Measurements from ENCODE around the gene AGPS. TPM values are rescaled to one million over a fixed set of nuclear protein-coding genes. Genes with fewer than 3 reads are reported as not detected.

The AGPS gene
- total and polyA plus RNA-seq, 10 of the 15 experiments (the other 5 are each of a cell fraction or from before 2014, with no cell fraction given): 7.9 to 54.2 (median 38.7) TPM

GRCh38 chr2:177474301-177474700 is 81.7 kb downstream of the AGPS start:
- ChIA-PET RAD21 (ENCODE audit: unreplicated experiment) (no interaction called here), SMC1A (ENCODE audit: uncharacterized antibody, unreplicated experiment) (interaction anchor here (0.7 to 0.9 kb wide), 4 partner anchors 9 to 89 kb away, joined by 3 read pairs; no protein-coding TSS in a partner anchor), POLR2A (no interaction called here), CTCF (interaction anchor here (1.0 kb wide), 1 partner anchor 15 kb away, joined by 3 read pairs; no protein-coding TSS in a partner anchor)
- Histone ChIP-seq H3K79me2 (ENCODE audit: control insufficient read depth, insufficient read depth, low read length) (no peaks in the 10 kb centered on the region), H3K4me3 (no peak overlapping the region), H3K9ac (ENCODE audit: control insufficient read depth, insufficient read depth, low read length) (no peak overlapping the region), H4K20me1 (ENCODE audit: control insufficient read depth, insufficient read depth) (no peaks in the 10 kb centered on the region), H3K9me3 (replicated peaks; ENCODE audit: control insufficient read depth, insufficient read depth, low read length) (no peaks in the 10 kb centered on the region; the same call in 1 of the 3 replicates), H3K36me3 (ENCODE audit: control insufficient read depth in 2 of 2, insufficient read depth in 2 of 2, low read length in 1 of 2) (no peaks in the 10 kb centered on the region; a peak in 1 of 4 replicates), H3K27me3 (replicated peaks in 1 of 2; ENCODE audit: control insufficient read depth in 2 of 2, insufficient read depth in 2 of 2, low read length in 1 of 2) (no peaks in the 10 kb centered on the region), H3K27ac (ENCODE audit: control insufficient read depth, insufficient read depth) (no peak overlapping the region), H3K4me1 (ENCODE audit: control insufficient read depth, insufficient read depth, low read length) (no peaks in the 10 kb centered on the region), H3K4me2 (ENCODE audit: control insufficient read depth, insufficient read depth) (no peak overlapping the region), H2AFZ (ENCODE audit: control insufficient read depth, low read depth, low read length) (no peak overlapping the region)
- BruUV-seq (replicated peaks): no TSS peak
- no peak for ATAC-seq
- intact Hi-C loops (cut with micrococcal nuclease; ENCODE audit: unreplicated experiment): no loop called here
- no peak for TF ChIP-seq NRF1 (conservative IDR thresholded peaks at IDR 0.05; ENCODE audit: low read depth, low read length)
- no peak for TF ChIP-seq JUND (IDR thresholded peaks at IDR 0.05; ENCODE audit: low read depth, low read length)
- no peak for FAIRE-seq
- WGBS (ENCODE audit: insufficient coverage, insufficient replicate concordance, low lambda C conversion rate, missing lambda C conversion rate): 98% methylated on average over 4 of the region's 4 CpGs
- in situ Hi-C loops (cut with MboI): no loop called here
- no peak for DNase-seq (ENCODE audit: low read depth, low spot score)

DNA sequence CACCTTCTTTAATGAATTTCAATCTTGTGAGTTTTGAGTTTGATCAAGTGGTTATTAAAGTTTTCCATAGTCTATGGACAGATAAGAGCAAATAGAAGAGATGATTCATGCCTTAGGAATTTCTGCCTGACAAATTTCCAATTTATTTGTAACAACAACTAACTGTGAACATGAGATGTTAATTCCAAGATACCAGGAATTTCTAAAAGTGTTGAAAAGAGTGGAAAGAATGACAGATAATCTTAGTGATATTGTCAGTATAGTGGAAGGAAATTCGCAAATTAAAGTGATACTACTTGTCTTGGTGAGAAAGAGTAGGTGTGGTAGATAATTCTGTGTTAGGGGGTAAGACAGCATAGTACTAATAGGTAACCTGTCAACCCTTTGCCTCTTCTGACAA is 82.4 kb downstream of the AGPS start:
- no peak overlapping the region for H3K4me3 ChIP-seq
- no peaks in the 10 kb centered on the region for H4K20me1 ChIP-seq (ENCODE audit: control insufficient read depth, insufficient read depth)
- in situ Hi-C loops (cut with MboI) (no loop called here), intact Hi-C loops (cut with micrococcal nuclease; ENCODE audit: unreplicated experiment) (no loop called here)
- ChIA-PET CTCF (interaction anchor here (1.0 kb wide), 2 partner anchors 14 to 15 kb away, joined by 3 read pairs; no protein-coding TSS in a partner anchor), POLR2A (no interaction called here), SMC1A (ENCODE audit: uncharacterized antibody, unreplicated experiment) (interaction anchor here (0.9 to 1.9 kb wide), 3 partner anchors 12 to 90 kb away, joined by 3 to 5 read pairs (median 4); no protein-coding TSS in a partner anchor), RAD21 (ENCODE audit: unreplicated experiment) (no interaction called here)
- no peak for ATAC-seq
- FAIRE-seq: no peak
- BruUV-seq (replicated peaks): no TSS peak
- H3K36me3 ChIP-seq (ENCODE audit: control insufficient read depth in 2 of 2, insufficient read depth in 2 of 2, low read length in 1 of 2): no peaks in the 10 kb centered on the region; a peak in 1 of 4 replicates
- no peak overlapping the region for H2AFZ ChIP-seq (ENCODE audit: control insufficient read depth, low read depth, low read length)
- no peak for DNase-seq (ENCODE audit: low read depth, low spot score)
- H3K79me2 ChIP-seq (ENCODE audit: control insufficient read depth, insufficient read depth, low read length): no peaks in the 10 kb centered on the region
- H3K4me1 ChIP-seq (ENCODE audit: control insufficient read depth, insufficient read depth, low read length): no peaks in the 10 kb centered on the region
- no peaks in the 10 kb centered on the region; the same call in 1 of the 3 replicates for H3K9me3 ChIP-seq (replicated peaks; ENCODE audit: control insufficient read depth, insufficient read depth, low read length)
- no peak overlapping the region for H3K4me2 ChIP-seq (ENCODE audit: control insufficient read depth, insufficient read depth)
- H3K27me3 ChIP-seq (replicated peaks in 1 of 2; ENCODE audit: control insufficient read depth in 2 of 2, insufficient read depth in 2 of 2, low read length in 1 of 2): no peaks in the 10 kb centered on the region
- no peak overlapping the region for H3K9ac ChIP-seq (ENCODE audit: control insufficient read depth, insufficient read depth, low read length)
- no peak overlapping the region for H3K27ac ChIP-seq (ENCODE audit: control insufficient read depth, insufficient read depth)
- WGBS (ENCODE audit: insufficient coverage, insufficient replicate concordance, low lambda C conversion rate, missing lambda C conversion rate): 96% methylated on average over 1 of the region's 1 CpG
- TF ChIP-seq BHLHE40 (IDR thresholded peaks at IDR 0.05; ENCODE audit: borderline replicate concordance in 1 of 2, low read depth in 2 of 2, low read length in 1 of 2) (no peak), ETV6 (conservative IDR thresholded peaks at IDR 0.05 in 1 of 2, IDR thresholded peaks at IDR 0.05 in 1 of 2; ENCODE audit: borderline replicate concordance in 1 of 2, low read depth in 1 of 2) (no peak), SIN3A (IDR thresholded peaks at IDR 0.05; ENCODE audit: low read depth, low read length) (no peak), RFX5 (IDR thresholded peaks at IDR 0.05; ENCODE audit: low read depth, low read length) (no peak), TAF1 (IDR thresholded peaks at IDR 0.05; ENCODE audit: borderline replicate concordance, low read depth, low read length) (no peak), NR2F1 (conservative IDR thresholded peaks at IDR 0.05) (no peak)
- TF ChIP-seq, protein P1, sequence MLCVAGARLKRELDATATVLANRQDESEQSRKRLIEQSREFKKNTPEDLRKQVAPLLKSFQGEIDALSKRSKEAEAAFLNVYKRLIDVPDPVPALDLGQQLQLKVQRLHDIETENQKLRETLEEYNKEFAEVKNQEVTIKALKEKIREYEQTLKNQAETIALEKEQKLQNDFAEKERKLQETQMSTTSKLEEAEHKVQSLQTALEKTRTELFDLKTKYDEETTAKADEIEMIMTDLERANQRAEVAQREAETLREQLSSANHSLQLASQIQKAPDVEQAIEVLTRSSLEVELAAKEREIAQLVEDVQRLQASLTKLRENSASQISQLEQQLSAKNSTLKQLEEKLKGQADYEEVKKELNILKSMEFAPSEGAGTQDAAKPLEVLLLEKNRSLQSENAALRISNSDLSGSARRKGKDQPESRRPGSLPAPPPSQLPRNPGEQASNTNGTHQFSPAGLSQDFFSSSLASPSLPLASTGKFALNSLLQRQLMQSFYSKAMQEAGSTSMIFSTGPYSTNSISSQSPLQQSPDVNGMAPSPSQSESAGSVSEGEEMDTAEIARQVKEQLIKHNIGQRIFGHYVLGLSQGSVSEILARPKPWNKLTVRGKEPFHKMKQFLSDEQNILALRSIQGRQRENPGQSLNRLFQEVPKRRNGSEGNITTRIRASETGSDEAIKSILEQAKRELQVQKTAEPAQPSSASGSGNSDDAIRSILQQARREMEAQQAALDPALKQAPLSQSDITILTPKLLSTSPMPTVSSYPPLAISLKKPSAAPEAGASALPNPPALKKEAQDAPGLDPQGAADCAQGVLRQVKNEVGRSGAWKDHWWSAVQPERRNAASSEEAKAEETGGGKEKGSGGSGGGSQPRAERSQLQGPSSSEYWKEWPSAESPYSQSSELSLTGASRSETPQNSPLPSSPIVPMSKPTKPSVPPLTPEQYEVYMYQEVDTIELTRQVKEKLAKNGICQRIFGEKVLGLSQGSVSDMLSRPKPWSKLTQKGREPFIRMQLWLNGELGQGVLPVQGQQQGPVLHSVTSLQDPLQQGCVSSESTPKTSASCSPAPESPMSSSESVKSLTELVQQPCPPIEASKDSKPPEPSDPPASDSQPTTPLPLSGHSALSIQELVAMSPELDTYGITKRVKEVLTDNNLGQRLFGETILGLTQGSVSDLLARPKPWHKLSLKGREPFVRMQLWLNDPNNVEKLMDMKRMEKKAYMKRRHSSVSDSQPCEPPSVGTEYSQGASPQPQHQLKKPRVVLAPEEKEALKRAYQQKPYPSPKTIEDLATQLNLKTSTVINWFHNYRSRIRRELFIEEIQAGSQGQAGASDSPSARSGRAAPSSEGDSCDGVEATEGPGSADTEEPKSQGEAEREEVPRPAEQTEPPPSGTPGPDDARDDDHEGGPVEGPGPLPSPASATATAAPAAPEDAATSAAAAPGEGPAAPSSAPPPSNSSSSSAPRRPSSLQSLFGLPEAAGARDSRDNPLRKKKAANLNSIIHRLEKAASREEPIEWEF (IDR thresholded peaks at IDR 0.05; ENCODE audit: insufficient replicate concordance, low read depth, low read length): no peak
